Gastroesophageal sphincter (tissue), 3 donors: ENCODE results near the gene ZNF445.

ENCODE experiments used
- EP300 ChIP-seq: sonication (generic); formaldehyde crosslinking; IDR thresholded peaks from one replicate; pipeline ENCODE4 v1.6.1; 2017; ENCODE audit warnings: antibody characterized with exemption, mild to moderate bottlenecking
- POLR2A ChIP-seq, 2 donors: fragments of 450-650 bp; IDR thresholded peaks; one replicate each; pipeline ENCODE4 v1.6.1; 2017; ENCODE audit warnings: antibody characterized with exemption in 2 of 2, mild to moderate bottlenecking in 2 of 2, moderate library complexity in 1 of 2
- TF ChIP-seq, protein P1 (sequence below), 4 experiments: fragments of 200-600 bp in 2 of 4; fragments of 450-650 bp in 2 of 4; sonication (generic) in 1 of 4; IDR thresholded peaks; one replicate each; pipeline ENCODE4 v1.5.1; 2017 to 2019; ENCODE audit warnings: antibody characterized with exemption in 4 of 4, mild to moderate bottlenecking in 2 of 4, moderate library complexity in 2 of 4

DNA sequence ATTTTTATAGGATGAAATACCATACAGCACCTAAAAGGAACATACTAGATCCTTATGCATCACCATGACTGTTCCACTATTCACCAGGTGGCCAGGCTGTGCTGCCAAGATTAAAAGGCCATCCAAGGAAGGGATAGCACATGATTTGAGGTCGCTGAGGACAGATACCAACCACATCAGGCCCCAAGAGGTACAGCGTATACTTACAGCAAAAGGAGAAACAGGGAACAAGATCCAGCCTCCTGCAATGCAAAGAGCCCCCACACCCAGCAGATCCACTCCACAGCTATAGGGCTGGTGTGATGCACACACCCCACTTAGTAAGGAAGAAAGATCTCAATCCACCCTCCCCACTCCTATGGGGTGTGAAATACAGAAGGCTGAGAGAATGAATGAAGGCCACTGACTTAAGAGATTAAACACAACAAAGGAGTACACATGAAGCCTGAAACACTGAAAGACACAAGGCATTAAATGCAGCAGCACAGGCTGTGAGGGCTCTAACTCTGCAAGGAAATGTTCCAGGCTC, 32.0 kb upstream of the ZNF445 start:
- TF ChIP-seq POLR2A (IDR thresholded peaks at IDR 0.05), result no peak
- no peak for TF ChIP-seq EP300
- TF ChIP-seq, protein P1, sequence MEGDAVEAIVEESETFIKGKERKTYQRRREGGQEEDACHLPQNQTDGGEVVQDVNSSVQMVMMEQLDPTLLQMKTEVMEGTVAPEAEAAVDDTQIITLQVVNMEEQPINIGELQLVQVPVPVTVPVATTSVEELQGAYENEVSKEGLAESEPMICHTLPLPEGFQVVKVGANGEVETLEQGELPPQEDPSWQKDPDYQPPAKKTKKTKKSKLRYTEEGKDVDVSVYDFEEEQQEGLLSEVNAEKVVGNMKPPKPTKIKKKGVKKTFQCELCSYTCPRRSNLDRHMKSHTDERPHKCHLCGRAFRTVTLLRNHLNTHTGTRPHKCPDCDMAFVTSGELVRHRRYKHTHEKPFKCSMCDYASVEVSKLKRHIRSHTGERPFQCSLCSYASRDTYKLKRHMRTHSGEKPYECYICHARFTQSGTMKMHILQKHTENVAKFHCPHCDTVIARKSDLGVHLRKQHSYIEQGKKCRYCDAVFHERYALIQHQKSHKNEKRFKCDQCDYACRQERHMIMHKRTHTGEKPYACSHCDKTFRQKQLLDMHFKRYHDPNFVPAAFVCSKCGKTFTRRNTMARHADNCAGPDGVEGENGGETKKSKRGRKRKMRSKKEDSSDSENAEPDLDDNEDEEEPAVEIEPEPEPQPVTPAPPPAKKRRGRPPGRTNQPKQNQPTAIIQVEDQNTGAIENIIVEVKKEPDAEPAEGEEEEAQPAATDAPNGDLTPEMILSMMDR (IDR thresholded peaks at IDR 0.05), result no peak
